Neural cell (in vitro differentiated cells): ENCODE results near the gene TOP2B. TPM values are rescaled to one million over a fixed set of nuclear protein-coding genes. Genes with fewer than 3 reads are reported as not detected.
A peak's percentile ranks its signal among the peaks of the same experiment; 100 is the strongest.

Experiments used
- H2AFZ ChIP-seq: fragments of 200-600, 300-800 bp; sonication (generic), shearing (Covaris generic); 2 replicates; pipeline ENCODE4 v1.6.0; 2014; ENCODE audit warnings: low read depth, mild to moderate bottlenecking, antibody characterized with exemption, low read length, moderate library complexity
- H3F3A ChIP-seq: fragments of 200-600 bp; shearing (Covaris generic); 2 replicates; pipeline ENCODE4 v1.6.1; 2016; ENCODE audit warnings: mild to moderate bottlenecking, moderate library complexity, mixed read lengths, antibody characterized with exemption, low read length; ENCODE audit not compliant: insufficient read depth, poor library complexity, severe bottlenecking
- H3K27ac ChIP-seq: fragments of 200-600, 300-800 bp; sonication (generic), shearing (Covaris generic); 2 replicates; pipeline ENCODE4 v1.5.1; 2014; ENCODE audit warnings: mild to moderate bottlenecking, low read length, moderate library complexity
- H3K27me3 ChIP-seq: fragments of 300-800, 200-600 bp; sonication (generic), shearing (Covaris generic); 2 replicates; pipeline ENCODE4 v1.6.0; 2014; ENCODE audit warnings: mild to moderate bottlenecking, low read depth, low read length, moderate library complexity; ENCODE audit not compliant: insufficient read depth
- H3K36me3 ChIP-seq: fragments of 300-800, 200-600 bp; sonication (generic), shearing (Covaris generic); 2 replicates; pipeline ENCODE4 v1.5.1; 2014; ENCODE audit warnings: mild to moderate bottlenecking, antibody characterized with exemption, low read length, moderate library complexity; ENCODE audit not compliant: insufficient read depth
- H3K4me2 ChIP-seq: fragments of 300-800, 200-600 bp; sonication (generic), shearing (Covaris generic); 2 replicates; pipeline ENCODE4 v1.6.0; 2014; ENCODE audit warnings: mild to moderate bottlenecking, low read length
- H3K4me3 ChIP-seq: fragments of 300-800, 200-600 bp; sonication (generic), shearing (Covaris generic); 2 replicates; pipeline ENCODE4 v1.5.1; 2014; ENCODE audit warnings: mild to moderate bottlenecking, low read length, moderate library complexity
- H3K79me2 ChIP-seq: fragments of 200-600 bp; shearing (Covaris generic); replicated peaks from 2 replicates; pipeline ENCODE4 v1.6.0; 2014; ENCODE audit warnings: mild to moderate bottlenecking, low read length, moderate library complexity; ENCODE audit not compliant: insufficient read depth
- H3K9ac ChIP-seq: fragments of 300-800, 200-600 bp; sonication (generic), shearing (Covaris generic); 2 replicates; pipeline ENCODE4 v1.6.1; 2016; ENCODE audit warnings: mild to moderate bottlenecking, low read length, mixed read lengths
- H3K9me2 ChIP-seq: fragments of 200-600 bp; shearing (Covaris generic); 2 replicates; pipeline ENCODE4 v1.6.1; 2016; ENCODE audit warnings: mild to moderate bottlenecking, low read length, mixed read lengths; ENCODE audit not compliant: insufficient read depth
- H3K9me3 ChIP-seq: fragments of 200-600, 300-800 bp; sonication (generic), shearing (Covaris generic); 2 replicates; pipeline ENCODE4 v1.6.1; 2016; ENCODE audit warnings: mild to moderate bottlenecking, mixed run types, low read length, moderate library complexity, mixed read lengths
- H4K20me1 ChIP-seq: fragments of 200-600 bp; shearing (Covaris generic); 2 replicates; pipeline ENCODE4 v1.6.1; 2016; ENCODE audit warnings: mild to moderate bottlenecking, mixed run types; ENCODE audit not compliant: insufficient read depth
- CTCF ChIP-seq: fragments of 450-650 bp; IDR thresholded peaks from 2 replicates; pipeline ENCODE4 v1.5.1; 2014; ENCODE audit warnings: antibody characterized with exemption, mild to moderate bottlenecking, moderate library complexity; ENCODE audit not compliant: poor library complexity, severe bottlenecking
- EP300 ChIP-seq: fragments of 450-650 bp; conservative IDR thresholded peaks from 2 replicates; pipeline ENCODE4 v1.6.1; 2014; ENCODE audit warnings: antibody characterized with exemption, mild to moderate bottlenecking, moderate library complexity; ENCODE audit not compliant: poor library complexity, severe bottlenecking
- EZH2 ChIP-seq: fragments of 200-600, 300-800 bp; shearing (Covaris generic), sonication (generic); IDR thresholded peaks from 2 replicates; pipeline ENCODE4 v1.6.1; 2014; ENCODE audit warnings: antibody characterized with exemption, low read length, borderline replicate concordance, mild to moderate bottlenecking; ENCODE audit not compliant: insufficient read depth, poor library complexity, severe bottlenecking
- MXI1 ChIP-seq: fragments of 450-650 bp; conservative IDR thresholded peaks from 2 replicates; pipeline ENCODE4 v1.6.1; 2014; ENCODE audit warnings: antibody characterized with exemption, mild to moderate bottlenecking; ENCODE audit not compliant: poor library complexity, severe bottlenecking
- POLR2AphosphoS5 ChIP-seq: IDR thresholded peaks from 2 replicates; pipeline ENCODE4 v1.6.1; 2012
- RAD21 ChIP-seq: fragments of 450-650 bp; conservative IDR thresholded peaks from 2 replicates; pipeline ENCODE4 v1.6.1; 2014; ENCODE audit warnings: antibody characterized with exemption, mild to moderate bottlenecking, moderate library complexity
- REST ChIP-seq: IDR thresholded peaks from 2 replicates; pipeline ENCODE4 v1.6.1; 2012; ENCODE audit warnings: borderline replicate concordance
- SMC3 ChIP-seq: fragments of 450-650 bp; conservative IDR thresholded peaks from 2 replicates; pipeline ENCODE4 v1.6.1; 2014; ENCODE audit warnings: antibody characterized with exemption, mild to moderate bottlenecking, moderate library complexity; ENCODE audit not compliant: poor library complexity
- TAF1 ChIP-seq: IDR thresholded peaks from 2 replicates; pipeline ENCODE4 v1.6.1; 2012; ENCODE audit warnings: low read depth
- polyA plus RNA-seq: library from polyadenylated mRNA; depleted of rRNA; stranded (reverse); fragments of >200 nt; gene quantifications from 2 replicates; pipeline ENCODE4 v1.2.3, GENCODE V29; 2014

The TOP2B gene
- polyA plus RNA-seq, 1 donor from 2014 or later, result 440 TPM

- H3K27ac ChIP-seq, result peak overlapping the region; percentile 14
- TF ChIP-seq REST (no peak), CTCF (no peak), EP300 (no peak), POLR2AphosphoS5 (no peak), SMC3 (no peak), EZH2 (no peak), TAF1 (no peak), RAD21 (no peak), MXI1 (no peak)
Observed at GRCh38 chr3:25706213-25706612, 41.5 kb upstream of the TOP2B start.

GRCh38 chr3:25697553-25697952 is 32.8 kb upstream of the TOP2B start:
- Histone ChIP-seq H3K36me3 (no peaks in the 10 kb centered on the region), H3K9ac (no peak overlapping the region), H2AFZ (no peak overlapping the region), H3K27ac (no peak overlapping the region), H3F3A (no peaks in the 10 kb centered on the region), H3K9me3 (no peaks in the 10 kb centered on the region), H3K4me3 (no peak overlapping the region), H3K4me2 (no peak overlapping the region), H3K27me3 (no peaks in the 10 kb centered on the region), H3K79me2 (no peaks in the 10 kb centered on the region), H4K20me1 (no peaks in the 10 kb centered on the region), H3K9me2 (no peaks in the 10 kb centered on the region)
- no peak for TF ChIP-seq EP300
- TF ChIP-seq POLR2AphosphoS5, result no peak
- TF ChIP-seq SMC3, result no peak
- no peak for TF ChIP-seq REST
- no peak for TF ChIP-seq TAF1
- no peak for TF ChIP-seq MXI1
- TF ChIP-seq EZH2, result no peak
- no peak for TF ChIP-seq CTCF
- no peak for TF ChIP-seq RAD21

More at GRCh38 chr3:25706213-25706612, 41.5 kb upstream of the TOP2B start:
- H3K9me2 ChIP-seq, result no peaks in the 10 kb centered on the region
- H3K9me3 ChIP-seq, result no peaks in the 10 kb centered on the region
- no peak overlapping the region for H3K9ac ChIP-seq
- H3K4me2 ChIP-seq, result no peak overlapping the region
- no peak overlapping the region for H2AFZ ChIP-seq
- H3K4me3 ChIP-seq, result no peak overlapping the region
- no peaks in the 10 kb centered on the region for H3K79me2 ChIP-seq
- H3F3A ChIP-seq, result no peaks in the 10 kb centered on the region
- no peaks in the 10 kb centered on the region for H3K27me3 ChIP-seq
- H4K20me1 ChIP-seq, result no peaks in the 10 kb centered on the region
- H3K36me3 ChIP-seq, result no peaks in the 10 kb centered on the region
